ENCODE measurements around the gene TSPAN18.
A peak's percentile ranks its signal among the peaks of the same experiment; 100 is the strongest.

TSPAN18 gene

DNA sequence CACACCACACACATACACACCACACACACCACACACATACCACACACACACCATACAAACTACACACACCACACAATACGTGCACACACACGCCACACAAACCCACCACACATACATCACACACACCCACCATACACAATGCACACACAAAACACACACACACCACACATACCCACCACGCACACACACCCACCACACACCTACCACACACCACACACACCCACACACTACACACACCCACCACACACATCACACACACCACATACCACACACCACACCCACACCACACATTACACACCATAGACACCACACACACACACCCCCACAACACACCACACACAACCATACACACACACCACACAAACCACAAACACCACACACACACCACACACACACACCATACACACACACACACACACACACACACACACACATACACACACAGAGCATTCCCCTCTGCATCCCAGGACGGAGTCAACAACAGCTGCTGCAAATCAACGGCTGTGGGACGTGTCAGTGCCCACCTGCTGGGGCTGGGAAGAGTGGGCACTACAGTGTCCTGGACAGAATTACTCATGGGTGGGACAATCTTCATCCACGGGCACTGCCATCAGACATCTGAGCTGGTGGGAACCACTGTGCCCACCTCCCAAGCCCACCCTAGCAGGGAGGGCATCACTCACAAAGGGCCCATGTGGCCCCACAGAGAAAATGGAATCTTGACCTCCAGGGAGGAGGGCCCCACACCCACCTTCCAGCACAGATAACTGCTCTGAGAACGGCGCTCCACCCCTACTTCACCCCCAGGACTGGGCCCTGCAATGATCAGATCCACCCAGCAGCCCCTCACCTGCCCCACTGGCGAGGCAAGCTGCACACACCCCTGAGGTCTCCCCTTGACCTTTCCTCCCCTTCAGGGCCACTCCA lies 215.5 kb downstream of the TSPAN18 start:
- Mint-ChIP-seq H3K27ac (peak overlapping the region; percentile 73), H3K4me1 (ENCODE audit: low read depth) (peaks cover 71% of the 10 kb centered on the region)
- intact Hi-C loops (cut with micrococcal nuclease) = no loop called here

DNA sequence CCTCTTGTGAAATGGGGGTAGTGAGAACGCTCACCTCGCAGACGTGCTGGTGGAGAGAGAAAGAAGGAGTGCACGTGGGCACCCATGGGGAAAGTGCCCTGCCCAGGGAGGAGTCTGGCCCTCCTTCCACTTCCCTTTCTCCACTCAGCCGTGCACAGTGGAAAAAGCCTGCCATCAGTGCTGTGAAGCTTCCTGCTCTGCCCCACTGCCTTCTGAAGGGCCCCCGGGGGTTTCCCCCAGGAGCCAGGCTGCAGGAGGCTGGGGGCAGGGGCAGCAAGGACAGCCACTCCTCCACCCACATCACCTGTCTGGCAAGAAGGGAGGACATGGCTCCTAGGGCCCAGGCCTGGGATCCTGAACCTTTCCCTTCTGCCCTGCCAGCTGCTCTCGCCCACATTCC lies 216.4 kb downstream of the TSPAN18 start:
- Mint-ChIP-seq H3K9me3 (no peaks in the 10 kb centered on the region), H3K36me3 (ENCODE audit: low read depth) (peaks cover 5% of the 10 kb centered on the region), H3K27ac (peak overlapping the region; percentile 73), H3K4me1 (ENCODE audit: low read depth) (peaks cover 75% of the 10 kb centered on the region), H3K27me3 (peaks cover 9% of the 10 kb centered on the region), H3K4me3 (peak overlapping the region; percentile 15)
- intact Hi-C loops (cut with micrococcal nuclease) = no loop called here

More for the DNA sequence above, 215.5 kb downstream of the TSPAN18 start:
- H3K4me3 Mint-ChIP-seq = peak overlapping the region; percentile 15
- H3K9me3 Mint-ChIP-seq = no peaks in the 10 kb centered on the region
- H3K27me3 Mint-ChIP-seq = peaks cover 8% of the 10 kb centered on the region
- H3K36me3 Mint-ChIP-seq (ENCODE audit: low read depth) = peaks cover 5% of the 10 kb centered on the region

DNA sequence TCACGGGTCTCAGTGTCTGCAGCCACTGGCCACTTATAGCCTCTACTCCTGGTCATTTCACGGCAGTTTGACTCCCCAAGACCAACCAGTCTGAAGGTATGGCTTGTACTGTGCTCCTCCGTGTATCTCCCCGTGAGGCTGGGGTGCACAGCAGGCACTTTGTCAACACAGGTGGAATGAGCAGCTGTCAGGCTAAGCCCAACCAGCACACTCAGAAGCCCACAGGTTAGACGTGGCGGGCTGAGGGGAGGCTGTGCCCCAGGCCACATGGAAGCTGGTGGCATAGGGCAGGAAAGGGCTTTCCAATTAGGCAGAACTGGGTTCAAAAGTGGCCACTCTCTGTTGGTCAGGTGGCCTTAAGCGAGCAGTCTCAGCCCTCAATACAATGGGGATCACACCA lies 216.9 kb downstream of the TSPAN18 start:
- H3K9me3 Mint-ChIP-seq = no peaks in the 10 kb centered on the region
- peaks cover 12% of the 10 kb centered on the region for H3K27me3 Mint-ChIP-seq
- H3K4me3 Mint-ChIP-seq = no peak overlapping the region
- H3K27ac Mint-ChIP-seq = no peak overlapping the region
- H3K36me3 Mint-ChIP-seq (ENCODE audit: low read depth) = peaks cover 5% of the 10 kb centered on the region
- H3K4me1 Mint-ChIP-seq (ENCODE audit: low read depth) = peaks cover 75% of the 10 kb centered on the region
- intact Hi-C loops (cut with micrococcal nuclease) = no loop called here

DNA sequence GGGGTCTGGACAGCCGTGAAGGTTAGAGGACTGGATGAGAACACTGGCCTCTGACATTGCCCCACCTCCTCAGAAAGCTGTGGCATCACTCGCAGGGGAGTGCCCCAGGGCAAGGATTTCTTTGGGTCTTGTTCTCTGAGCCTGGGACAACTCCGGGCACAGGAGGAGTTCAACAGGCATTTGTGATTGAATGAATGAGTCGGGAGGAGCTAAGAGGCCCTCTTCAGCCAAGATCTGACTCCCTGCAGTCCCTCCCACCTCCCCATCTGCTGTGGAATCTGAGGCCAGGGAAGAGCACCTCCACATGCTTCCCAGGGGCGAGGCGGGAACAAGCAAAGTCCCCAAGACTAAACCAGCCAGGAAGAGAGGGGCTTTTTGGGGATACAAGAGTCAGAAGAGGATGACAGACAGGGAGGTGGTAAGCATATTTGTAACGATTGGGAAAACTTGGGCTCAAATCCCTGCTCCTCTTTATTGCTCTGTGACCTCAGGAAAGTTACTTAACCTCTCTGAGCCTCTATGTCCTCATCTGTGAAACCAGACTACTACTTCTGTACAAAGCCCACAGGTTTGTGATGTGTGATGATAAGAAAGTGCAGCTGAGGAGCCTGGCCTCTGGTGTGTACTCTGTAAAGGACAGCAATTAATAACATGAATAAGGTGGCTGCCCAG lies 217.6 kb downstream of the TSPAN18 start:
- intact Hi-C loops (cut with micrococcal nuclease) = no loop called here
- peak overlapping the region; percentile 24 for H3K27ac Mint-ChIP-seq

DNA sequence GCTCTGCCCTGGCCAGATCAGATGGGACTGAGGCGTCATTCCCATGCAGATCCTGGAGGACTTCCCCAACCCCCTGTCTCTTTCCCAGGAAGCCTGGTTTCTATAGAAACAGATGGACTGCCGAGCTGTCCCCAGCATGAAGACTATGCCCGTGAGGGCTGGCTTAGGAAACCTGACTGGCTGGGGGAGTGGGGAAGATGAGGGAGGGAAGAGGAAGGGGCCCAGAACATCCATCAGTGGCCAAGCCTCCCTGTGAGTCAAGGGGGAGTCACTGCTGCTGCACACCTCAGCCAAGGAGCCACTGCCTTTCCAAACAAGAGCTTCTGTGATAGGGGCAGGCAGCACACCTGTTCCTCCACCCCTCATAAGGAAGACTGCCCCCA lies 218.1 kb downstream of the TSPAN18 start:
- no peak overlapping the region for H3K27ac Mint-ChIP-seq
- peaks cover 74% of the 10 kb centered on the region for H3K4me1 Mint-ChIP-seq (ENCODE audit: low read depth)
- peaks cover 21% of the 10 kb centered on the region for H3K27me3 Mint-ChIP-seq
- intact Hi-C loops (cut with micrococcal nuclease) = loop anchor here (5.0 kb wide), 1 partner anchor 137 kb away; no protein-coding TSS in a partner anchor
- H3K36me3 Mint-ChIP-seq (ENCODE audit: low read depth) = peaks cover 5% of the 10 kb centered on the region
- H3K9me3 Mint-ChIP-seq = no peaks in the 10 kb centered on the region
- H3K4me3 Mint-ChIP-seq = no peak overlapping the region

More for the DNA sequence above, 217.6 kb downstream of the TSPAN18 start:
- H3K9me3 Mint-ChIP-seq = no peaks in the 10 kb centered on the region
- H3K36me3 Mint-ChIP-seq (ENCODE audit: low read depth) = peaks cover 5% of the 10 kb centered on the region
- H3K27me3 Mint-ChIP-seq = peaks cover 17% of the 10 kb centered on the region
- H3K4me1 Mint-ChIP-seq (ENCODE audit: low read depth) = peaks cover 76% of the 10 kb centered on the region
- H3K4me3 Mint-ChIP-seq = no peak overlapping the region

DNA sequence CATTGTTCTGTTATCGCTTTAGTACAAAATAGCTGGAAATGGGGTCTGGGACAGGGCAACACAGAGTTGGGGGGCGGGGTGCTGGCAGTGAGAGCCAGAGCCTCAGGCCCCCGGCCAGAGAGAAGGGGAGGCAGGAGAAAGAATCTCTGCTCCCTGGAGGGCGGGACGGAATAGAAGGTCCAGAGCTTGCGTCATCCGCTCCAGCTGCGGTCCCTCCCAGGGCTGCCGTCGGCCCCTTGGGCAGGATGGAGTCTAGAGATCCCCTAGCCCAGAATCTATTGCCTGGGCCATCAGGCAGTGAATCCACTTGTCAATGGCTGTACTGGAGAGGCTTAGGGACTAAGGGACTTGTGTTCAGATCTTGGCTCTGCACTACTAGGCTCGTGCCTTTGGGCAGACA lies 218.9 kb downstream of the TSPAN18 start:
- H3K4me3 Mint-ChIP-seq = no peak overlapping the region
- H3K9me3 Mint-ChIP-seq = no peaks in the 10 kb centered on the region
- intact Hi-C loops (cut with micrococcal nuclease) = loop anchor here (5.0 kb wide), 1 partner anchor 137 kb away; no protein-coding TSS in a partner anchor
- peaks cover 66% of the 10 kb centered on the region for H3K4me1 Mint-ChIP-seq (ENCODE audit: low read depth)
- H3K27ac Mint-ChIP-seq = no peak overlapping the region
- H3K36me3 Mint-ChIP-seq (ENCODE audit: low read depth) = peaks cover 5% of the 10 kb centered on the region
- peaks cover 20% of the 10 kb centered on the region for H3K27me3 Mint-ChIP-seq

DNA sequence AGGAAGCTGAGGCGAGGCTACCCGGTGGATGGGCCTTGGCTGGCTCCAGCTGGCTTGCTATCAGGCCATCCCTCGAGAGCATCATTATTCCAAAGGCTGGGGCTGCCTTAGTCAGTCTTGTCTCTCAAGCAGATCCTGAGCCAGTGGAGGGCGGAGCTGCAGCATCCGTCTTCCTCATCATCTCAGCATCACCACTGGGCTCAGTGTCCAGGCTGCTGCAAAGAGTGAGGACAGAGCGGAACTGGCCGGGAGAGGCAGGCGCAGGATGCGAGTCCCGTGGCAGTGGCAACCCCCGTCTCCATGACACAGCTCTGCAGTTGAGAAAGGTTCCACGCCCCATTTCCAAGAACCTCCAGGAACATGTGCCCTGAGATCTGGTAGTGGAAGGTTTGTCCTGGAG lies 219.5 kb downstream of the TSPAN18 start:
- no peaks in the 10 kb centered on the region for H3K9me3 Mint-ChIP-seq
- peaks cover 60% of the 10 kb centered on the region for H3K4me1 Mint-ChIP-seq (ENCODE audit: low read depth)
- peaks cover 18% of the 10 kb centered on the region for H3K27me3 Mint-ChIP-seq
- no peaks in the 10 kb centered on the region for H3K36me3 Mint-ChIP-seq (ENCODE audit: low read depth)
- H3K27ac Mint-ChIP-seq = no peak overlapping the region
- intact Hi-C loops (cut with micrococcal nuclease) = loop anchor here (5.0 kb wide), 1 partner anchor 136 kb away; no protein-coding TSS in a partner anchor
- H3K4me3 Mint-ChIP-seq = no peak overlapping the region

DNA sequence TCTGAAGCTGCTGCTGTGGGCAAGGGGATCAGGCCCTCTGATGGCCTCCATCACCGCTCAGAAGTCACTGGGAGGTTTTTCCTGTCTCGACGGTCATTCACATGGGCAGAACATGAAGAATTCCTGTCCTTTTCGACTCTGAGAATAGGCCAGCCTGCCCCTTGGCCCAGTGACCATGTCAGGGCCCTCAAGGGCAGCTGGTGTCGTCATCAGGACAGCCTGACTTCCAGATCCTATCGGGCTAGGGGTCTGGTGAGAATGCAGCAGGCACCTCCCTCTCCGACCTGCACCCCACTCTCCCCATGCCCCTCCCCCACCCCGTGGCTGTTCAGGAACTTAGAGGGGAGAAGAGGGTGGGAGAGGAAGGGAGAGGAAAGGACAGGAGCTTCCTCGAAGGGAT lies 220.4 kb downstream of the TSPAN18 start:
- Mint-ChIP-seq H3K4me1 (ENCODE audit: low read depth) (peaks cover 51% of the 10 kb centered on the region), H3K27me3 (peaks cover 18% of the 10 kb centered on the region), H3K4me3 (no peak overlapping the region), H3K36me3 (ENCODE audit: low read depth) (no peaks in the 10 kb centered on the region), H3K27ac (peak overlapping the region; percentile 4), H3K9me3 (no peaks in the 10 kb centered on the region)
- intact Hi-C loops (cut with micrococcal nuclease) = loop anchor here (5.0 kb wide), 1 partner anchor 135 kb away; no protein-coding TSS in a partner anchor

DNA sequence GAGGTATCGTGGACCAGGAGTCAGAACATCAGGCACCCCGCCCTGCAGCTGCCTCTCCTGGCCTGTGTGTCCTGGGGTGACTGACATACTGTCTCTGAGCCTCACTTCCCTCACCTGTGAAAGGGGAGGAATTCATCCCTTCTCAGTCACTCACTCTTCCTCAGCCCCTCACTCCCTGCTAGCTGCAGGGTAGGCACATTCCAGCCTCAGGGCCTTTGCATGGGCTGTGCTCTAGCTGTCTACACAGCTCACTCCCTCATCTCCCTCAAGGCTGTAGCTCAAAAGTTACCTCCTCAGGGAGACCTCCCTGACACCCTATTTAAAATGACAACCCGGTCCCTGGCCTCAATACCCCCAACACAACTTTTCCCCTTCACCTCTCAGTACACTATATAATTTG lies 221.4 kb downstream of the TSPAN18 start:
- H3K9me3 Mint-ChIP-seq = no peaks in the 10 kb centered on the region
- H3K36me3 Mint-ChIP-seq (ENCODE audit: low read depth) = no peaks in the 10 kb centered on the region
- peaks cover 41% of the 10 kb centered on the region for H3K4me1 Mint-ChIP-seq (ENCODE audit: low read depth)
- peaks cover 18% of the 10 kb centered on the region for H3K27me3 Mint-ChIP-seq
- no peak overlapping the region for H3K27ac Mint-ChIP-seq
- intact Hi-C loops (cut with micrococcal nuclease) = loop anchor here (5.0 kb wide), 1 partner anchor 134 kb away; no protein-coding TSS in a partner anchor
- no peak overlapping the region for H3K4me3 Mint-ChIP-seq

DNA sequence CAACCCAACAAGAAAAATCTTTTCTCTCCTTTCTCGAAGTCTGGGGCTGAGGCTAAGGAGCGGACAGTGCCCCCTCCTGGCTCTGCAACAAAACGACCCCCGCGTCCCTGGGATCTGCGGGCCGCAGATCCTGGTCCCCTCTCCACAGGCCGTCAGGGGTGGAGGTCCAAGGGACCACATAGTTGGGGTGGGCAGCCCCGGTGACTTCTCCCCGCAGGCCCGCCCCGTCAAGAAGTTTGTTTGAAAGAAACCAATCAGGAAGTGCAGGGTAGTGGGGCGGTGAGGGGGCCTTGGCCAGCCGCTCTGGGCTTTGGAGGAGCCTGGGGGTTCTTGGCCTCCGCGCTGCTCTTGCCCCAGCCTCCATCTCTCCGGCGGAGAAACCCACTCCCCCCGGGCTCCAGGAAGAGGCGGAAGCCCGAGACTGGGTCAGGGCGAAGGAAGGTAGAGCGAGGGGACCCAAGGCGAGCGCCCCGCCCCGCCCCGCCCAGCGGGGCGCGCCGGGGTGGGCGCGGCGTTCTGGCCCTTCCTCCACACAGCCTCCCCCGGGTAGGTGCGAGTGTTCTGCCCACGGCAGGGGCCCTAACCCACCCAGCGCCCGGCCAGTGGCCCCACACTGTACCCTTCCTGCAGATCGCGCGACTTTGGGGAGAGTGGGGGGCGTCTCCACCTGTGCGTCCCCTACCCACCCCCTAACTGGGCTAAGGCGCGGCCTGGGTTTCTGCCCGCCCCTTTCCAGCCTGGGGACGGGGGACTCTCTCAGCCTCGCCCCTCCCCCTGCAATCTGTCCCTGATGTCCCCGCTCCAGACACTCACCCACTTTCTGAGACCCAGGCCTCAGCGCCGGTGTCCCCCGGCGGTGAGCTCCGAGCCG lies 222.6 kb downstream of the TSPAN18 start:
- Mint-ChIP-seq H3K4me3 (peak overlapping the region; percentile 83), H3K27ac (peak overlapping the region; percentile 74)

DNA sequence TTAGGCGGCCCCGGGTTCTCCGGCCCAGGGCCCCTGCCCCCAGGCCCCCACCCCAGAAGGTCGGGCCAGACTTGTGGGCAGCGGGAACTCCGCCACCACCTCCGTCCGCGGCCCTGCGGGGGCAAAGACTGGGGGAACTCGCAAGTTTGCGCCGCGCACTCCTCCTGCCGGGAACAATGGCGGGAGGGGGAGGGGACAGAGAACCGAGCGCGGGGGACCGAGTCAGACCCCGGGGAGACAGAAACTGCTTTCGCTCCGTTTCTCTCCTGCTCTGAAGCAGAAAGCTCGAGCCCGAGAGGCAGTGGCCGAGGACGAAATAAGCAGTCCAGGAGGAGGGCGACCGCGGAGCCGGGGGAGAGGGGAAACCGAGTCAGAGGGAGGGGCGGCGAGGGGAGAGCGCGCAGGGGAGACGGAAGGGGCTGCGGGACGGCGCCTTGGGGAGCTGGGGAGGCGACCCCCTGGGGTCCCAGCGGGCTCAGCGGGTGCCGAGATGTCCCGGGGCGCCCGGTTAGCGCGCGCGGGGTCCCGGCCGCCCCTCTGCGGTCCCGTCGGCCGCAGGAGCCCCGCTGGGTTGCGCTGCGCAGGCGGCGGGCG lies 223.4 kb downstream of the TSPAN18 start:
- peaks cover 46% of the 10 kb centered on the region for H3K4me1 Mint-ChIP-seq (ENCODE audit: low read depth)
- no peaks in the 10 kb centered on the region for H3K36me3 Mint-ChIP-seq (ENCODE audit: low read depth)
- H3K4me3 Mint-ChIP-seq = peak overlapping the region; percentile 83
- peaks cover 15% of the 10 kb centered on the region for H3K27me3 Mint-ChIP-seq
- peak overlapping the region; percentile 74 for H3K27ac Mint-ChIP-seq
- no peaks in the 10 kb centered on the region for H3K9me3 Mint-ChIP-seq
- intact Hi-C loops (cut with micrococcal nuclease) = loop anchor here (10.0 kb wide), 1 partner anchor 75 kb away; no protein-coding TSS in a partner anchor

More for the DNA sequence above, 222.6 kb downstream of the TSPAN18 start:
- H3K9me3 Mint-ChIP-seq = no peaks in the 10 kb centered on the region
- no peaks in the 10 kb centered on the region for H3K36me3 Mint-ChIP-seq (ENCODE audit: low read depth)
- H3K27me3 Mint-ChIP-seq = peaks cover 15% of the 10 kb centered on the region
- intact Hi-C loops (cut with micrococcal nuclease) = loop anchor here (5.0 to 10.0 kb wide), 2 partner anchors 75 to 133 kb away; no protein-coding TSS in a partner anchor
- peaks cover 39% of the 10 kb centered on the region for H3K4me1 Mint-ChIP-seq (ENCODE audit: low read depth)

DNA sequence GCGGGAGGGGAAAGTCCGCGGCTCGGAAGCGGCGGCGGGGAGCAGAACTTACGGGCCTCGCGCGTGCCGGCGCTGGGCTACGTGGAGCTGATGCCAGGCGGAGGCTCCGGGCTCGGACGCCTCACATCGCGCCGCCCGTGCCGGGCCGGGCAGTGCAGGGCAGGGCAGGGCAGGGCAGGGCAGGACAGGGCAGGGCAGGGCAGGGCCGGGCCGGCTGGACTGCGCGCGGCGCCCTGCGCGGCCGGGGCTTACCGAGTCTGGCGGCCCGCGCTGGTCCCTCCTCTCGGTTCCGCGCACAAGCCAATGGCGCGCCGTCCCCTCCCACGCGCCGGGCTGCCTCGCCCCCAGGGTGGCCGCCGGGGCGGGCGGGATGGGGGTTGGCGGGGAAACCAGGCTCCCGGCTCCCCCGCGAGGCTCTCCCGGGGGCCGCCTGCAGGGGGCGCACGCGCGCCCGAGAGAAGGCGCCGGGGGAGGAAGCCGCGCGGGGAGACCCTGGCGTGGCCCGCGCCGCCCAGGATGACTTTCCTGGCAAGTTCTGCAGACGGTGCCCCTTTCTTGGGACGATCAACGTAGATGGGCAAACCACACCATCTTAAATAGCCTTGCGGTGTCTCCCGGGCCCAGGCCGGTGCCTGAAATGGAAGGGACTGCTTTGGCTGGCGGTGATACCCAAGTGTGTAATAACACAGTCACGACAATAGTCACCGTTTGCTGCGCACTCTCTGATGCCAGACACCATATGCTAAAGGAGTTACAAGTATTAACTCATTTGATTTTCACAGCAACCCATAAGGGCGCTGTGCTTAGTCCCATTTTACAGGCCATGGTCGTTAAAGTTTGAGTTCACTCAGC lies 224.1 kb downstream of the TSPAN18 start, which contains the start of gene TP53I11:
Gene TP53I11, minus strand, starts transcription at position 259 of the 852 bp plus-strand sequence. CDS start 12,548 bp downstream, outside the sequence.
- H3K9me3 Mint-ChIP-seq = no peaks in the 10 kb centered on the region
- H3K4me3 Mint-ChIP-seq = peak within 1 kb of the TSS; percentile 83
- peaks cover 53% of the 10 kb centered on the region for H3K4me1 Mint-ChIP-seq (ENCODE audit: low read depth)
- H3K27me3 Mint-ChIP-seq = peaks cover 15% of the 10 kb centered on the region
- H3K36me3 Mint-ChIP-seq (ENCODE audit: low read depth) = no peaks in the 10 kb centered on the region
- intact Hi-C loops (cut with micrococcal nuclease) = loop anchor here (10.0 kb wide), 1 partner anchor 74 kb away; no protein-coding TSS in a partner anchor
- peak within 1 kb of the TSS; percentile 74 for H3K27ac Mint-ChIP-seq

All from dendritic cell treated with granulocyte-macrophage colony-stimulating factor and Interleukin-4, amounts not matched to agents 40 ng/mL and 50 ng/mL, for 4 days (primary cell).